ENCODE results near the gene HOXB7. TPM values are rescaled to one million over a fixed set of nuclear protein-coding genes. Genes with fewer than 3 reads are reported as not detected.

HOXB7 gene
- total and polyA plus RNA-seq, 2 of the 13 experiments (the other 11 are each of a cell fraction or from before 2014, with no cell fraction given) = 0.04 TPM; not detected in 1

DNA sequence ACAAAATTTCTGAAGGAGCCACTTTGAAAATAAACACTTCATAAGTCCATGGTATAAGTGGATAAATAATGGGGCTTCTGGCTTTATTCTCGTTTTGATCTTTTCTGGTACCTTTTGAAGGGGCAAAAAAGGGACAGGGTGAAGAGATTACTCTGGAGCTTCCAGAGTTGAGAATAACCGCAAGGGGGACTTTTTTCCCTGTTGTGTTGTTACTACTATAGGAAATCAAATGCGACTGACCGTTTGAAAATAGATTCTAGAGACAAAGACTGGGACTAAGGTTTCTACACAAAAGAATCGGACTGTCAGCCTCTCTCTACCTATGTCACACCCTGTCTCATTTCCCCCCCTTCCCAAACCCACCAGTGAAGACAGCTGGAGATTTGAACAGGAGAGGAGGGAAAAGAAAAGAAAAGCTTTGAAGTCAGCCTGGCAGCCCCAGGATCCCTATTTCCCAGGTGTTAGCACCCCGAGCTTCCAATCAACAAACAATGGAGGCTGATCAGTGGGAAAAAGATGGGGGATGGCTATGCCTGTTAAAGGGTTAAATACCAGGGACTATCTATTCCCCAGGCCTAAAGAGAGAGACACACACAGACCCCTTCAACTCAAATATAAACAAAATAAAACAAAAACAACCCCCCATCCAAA lies 41.0 kb downstream of the HOXB7 start:
- FAIRE-seq (no peak), ATAC-seq (no peak), DNase-seq (ENCODE audit: low spot score) (no peak)
- Histone ChIP-seq H3K79me2 (ENCODE audit: insufficient read depth, low read length) (no peaks in the 10 kb centered on the region), H3K9me3 (ENCODE audit: low read length) (no peaks in the 10 kb centered on the region), H3K4me1 (ENCODE audit: insufficient read depth, low read length) (no peaks in the 10 kb centered on the region), H3K27me3 (ENCODE audit: control insufficient read depth in 1 of 2, insufficient read depth in 2 of 2, low read length in 2 of 2) (peaks cover 23 to 98% of the 10 kb centered on the region in 2 experiments), H3K36me3 (replicated peaks in 1 of 2; ENCODE audit: control insufficient read depth in 1 of 2, insufficient read depth in 2 of 2, low read length in 2 of 2) (no peaks in the 10 kb centered on the region), H3K4me2 (ENCODE audit: low read depth, low read length) (no peak overlapping the region), H3K27ac (ENCODE audit: extremely low read length, insufficient read depth, low read length) (no peak overlapping the region), H3K4me3 (replicated peaks in 1 of 3; ENCODE audit: insufficient read depth in 1 of 3, low read depth in 2 of 3, low read length in 3 of 3) (no peak overlapping the region), H2AFZ (ENCODE audit: low read length) (no peak overlapping the region), H3K9ac (ENCODE audit: insufficient read depth, low read depth, low read length) (no peak overlapping the region), H4K20me1 (ENCODE audit: insufficient read depth, low read length) (0 out of 2 replicates have a peak, but pooled peaks cover 4% of the 10 kb centered on the region)
- 2% methylated on average over 6 of the region's 6 CpGs for WGBS (ENCODE audit: low lambda C conversion rate)
- intact Hi-C loops (cut with micrococcal nuclease; ENCODE audit: unreplicated experiment) (no loop called here), in situ Hi-C loops (cut with HindIII; ENCODE audit: extremely low pct_ligation_motif_present, low pct_unique_long_range_greater_than_20kb) (no loop called here)
- TF ChIP-seq ZNF720 (CRISPR knock-in tag; IDR thresholded peaks at IDR 0.05) = no peak
- TF ChIP-seq SP5 (CRISPR knock-in tag; IDR thresholded peaks at IDR 0.05; ENCODE audit: borderline replicate concordance, low read depth) = no peak
- TF ChIP-seq HNRNPLL (IDR thresholded peaks at IDR 0.05; ENCODE audit: low read depth, low read length, poor library complexity, severe bottlenecking) = no peak
- TF ChIP-seq KLF13 (CRISPR knock-in tag; IDR thresholded peaks at IDR 0.05) = no peak
- TF ChIP-seq, protein P1, sequence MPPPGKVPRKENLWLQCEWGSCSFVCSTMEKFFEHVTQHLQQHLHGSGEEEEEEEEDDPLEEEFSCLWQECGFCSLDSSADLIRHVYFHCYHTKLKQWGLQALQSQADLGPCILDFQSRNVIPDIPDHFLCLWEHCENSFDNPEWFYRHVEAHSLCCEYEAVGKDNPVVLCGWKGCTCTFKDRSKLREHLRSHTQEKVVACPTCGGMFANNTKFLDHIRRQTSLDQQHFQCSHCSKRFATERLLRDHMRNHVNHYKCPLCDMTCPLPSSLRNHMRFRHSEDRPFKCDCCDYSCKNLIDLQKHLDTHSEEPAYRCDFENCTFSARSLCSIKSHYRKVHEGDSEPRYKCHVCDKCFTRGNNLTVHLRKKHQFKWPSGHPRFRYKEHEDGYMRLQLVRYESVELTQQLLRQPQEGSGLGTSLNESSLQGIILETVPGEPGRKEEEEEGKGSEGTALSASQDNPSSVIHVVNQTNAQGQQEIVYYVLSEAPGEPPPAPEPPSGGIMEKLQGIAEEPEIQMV (CRISPR knock-in tag; IDR thresholded peaks at IDR 0.05; ENCODE audit: low read depth) = no peak
- TF ChIP-seq ARNTL (CRISPR knock-in tag; IDR thresholded peaks at IDR 0.05) = no peak
- TF ChIP-seq TOPORS (CRISPR knock-in tag; IDR thresholded peaks at IDR 0.05) = no peak
- no peak for TF ChIP-seq ZNF552 (CRISPR knock-in tag; IDR thresholded peaks at IDR 0.05; ENCODE audit: borderline replicate concordance)
- TF ChIP-seq GRHL1 (CRISPR knock-in tag; conservative IDR thresholded peaks at IDR 0.05) = no peak
- TF ChIP-seq ZNF766 (CRISPR knock-in tag; IDR thresholded peaks at IDR 0.05; ENCODE audit: borderline replicate concordance) = no peak
- no peak for TF ChIP-seq ZNF777 (CRISPR knock-in tag; IDR thresholded peaks at IDR 0.05)
- TF ChIP-seq ZIK1 (CRISPR knock-in tag; IDR thresholded peaks at IDR 0.05; ENCODE audit: borderline replicate concordance, low read depth) = no peak
- no peak for TF ChIP-seq NCOA2 (CRISPR knock-in tag; IDR thresholded peaks at IDR 0.05)
- no peak for TF ChIP-seq NCOR1 (IDR thresholded peaks at IDR 0.05; ENCODE audit: borderline replicate concordance, low read length)
- no peak for TF ChIP-seq THRA (CRISPR knock-in tag; IDR thresholded peaks at IDR 0.05; ENCODE audit: borderline replicate concordance)
- TF ChIP-seq ZNF605 (CRISPR knock-in tag; IDR thresholded peaks at IDR 0.05) = no peak
- TF ChIP-seq, protein P2, sequence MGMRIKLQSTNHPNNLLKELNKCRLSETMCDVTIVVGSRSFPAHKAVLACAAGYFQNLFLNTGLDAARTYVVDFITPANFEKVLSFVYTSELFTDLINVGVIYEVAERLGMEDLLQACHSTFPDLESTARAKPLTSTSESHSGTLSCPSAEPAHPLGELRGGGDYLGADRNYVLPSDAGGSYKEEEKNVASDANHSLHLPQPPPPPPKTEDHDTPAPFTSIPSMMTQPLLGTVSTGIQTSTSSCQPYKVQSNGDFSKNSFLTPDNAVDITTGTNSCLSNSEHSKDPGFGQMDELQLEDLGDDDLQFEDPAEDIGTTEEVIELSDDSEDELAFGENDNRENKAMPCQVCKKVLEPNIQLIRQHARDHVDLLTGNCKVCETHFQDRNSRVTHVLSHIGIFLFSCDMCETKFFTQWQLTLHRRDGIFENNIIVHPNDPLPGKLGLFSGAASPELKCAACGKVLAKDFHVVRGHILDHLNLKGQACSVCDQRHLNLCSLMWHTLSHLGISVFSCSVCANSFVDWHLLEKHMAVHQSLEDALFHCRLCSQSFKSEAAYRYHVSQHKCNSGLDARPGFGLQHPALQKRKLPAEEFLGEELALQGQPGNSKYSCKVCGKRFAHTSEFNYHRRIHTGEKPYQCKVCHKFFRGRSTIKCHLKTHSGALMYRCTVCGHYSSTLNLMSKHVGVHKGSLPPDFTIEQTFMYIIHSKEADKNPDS (CRISPR knock-in tag; IDR thresholded peaks at IDR 0.05) = no peak
- POLR2A ChIA-PET = no interaction called here
- CTCF ChIA-PET (ENCODE audit: low intra/inter-chr PET ratio, low total read pairs) = no interaction called here
- no TSS peak for BruUV-seq (replicated peaks)

All from HepG2 (cell line).